Uterus (tissue), 2 donors: ENCODE measurements around the gene CCDC188.

ENCODE experiments used
- CTCF ChIP-seq, 4 experiments: fragments of 200-600 bp in 2 of 4; fragments of 450-650 bp in 2 of 4; sonication (generic) in 2 of 4; IDR thresholded peaks; one replicate each; pipeline ENCODE4 v1.5.1; 2016 to 2019; ENCODE audit warnings: antibody characterized with exemption in 4 of 4, mild to moderate bottlenecking in 2 of 4, moderate library complexity in 1 of 4
- POLR2A ChIP-seq, 2 donors: fragments of 450-650 bp; IDR thresholded peaks; one replicate each; pipeline ENCODE4 v1.6.1; 2016; ENCODE audit warnings: antibody characterized with exemption in 2 of 2, mild to moderate bottlenecking in 1 of 2, moderate library complexity in 1 of 2

- TF ChIP-seq CTCF (IDR thresholded peaks at IDR 0.05) = no peak
- TF ChIP-seq POLR2A (IDR thresholded peaks at IDR 0.05) = no peak
Measured at GRCh38 chr22:20196094-20196842, 45.4 kb upstream of the CCDC188 start.
